Muscle layer of colon (tissue), 2 donors: ENCODE results near the gene APOBEC3C.
"Not testable (repeated sequence)": the region's sequence is repeated elsewhere in the genome, so short reads cannot be mapped to it uniquely, and the experiment has no call there.

Experiments
- H3K27ac ChIP-seq: one replicate; pipeline ENCODE4 v1.7.0; 2013; ENCODE audit warnings: low read depth, mild to moderate bottlenecking, low read length, moderate library complexity
- H3K27me3 ChIP-seq, 2 donors: one replicate each; pipeline ENCODE4 v1.7.0; 2013; ENCODE audit warnings: low read length in 2 of 2, mild to moderate bottlenecking in 2 of 2; ENCODE audit not compliant: insufficient read depth in 2 of 2, control insufficient read depth in 1 of 2
- H3K36me3 ChIP-seq: one replicate; pipeline ENCODE4 v1.7.0; 2013; ENCODE audit warnings: mild to moderate bottlenecking, low read length; ENCODE audit not compliant: insufficient read depth
- H3K4me1 ChIP-seq: one replicate; pipeline ENCODE4 v1.7.0; 2013; ENCODE audit warnings: mild to moderate bottlenecking, low read length; ENCODE audit not compliant: insufficient read depth
- H3K4me3 ChIP-seq, 2 donors: one replicate each; pipeline ENCODE4 v1.7.0; 2013; ENCODE audit warnings: low read length in 2 of 2, low read depth in 1 of 2, mild to moderate bottlenecking in 1 of 2, moderate library complexity in 1 of 2
- H3K9ac ChIP-seq: one replicate; pipeline ENCODE4 v1.7.0; 2013; ENCODE audit warnings: low read length
- H3K9me3 ChIP-seq: one replicate; pipeline ENCODE4 v1.7.0; 2013; ENCODE audit warnings: mild to moderate bottlenecking, low read length
- donor health status: abdominal sarcoma.
- donor health status: Adenocarcinoma of cecum.

The APOBEC3C gene

DNA sequence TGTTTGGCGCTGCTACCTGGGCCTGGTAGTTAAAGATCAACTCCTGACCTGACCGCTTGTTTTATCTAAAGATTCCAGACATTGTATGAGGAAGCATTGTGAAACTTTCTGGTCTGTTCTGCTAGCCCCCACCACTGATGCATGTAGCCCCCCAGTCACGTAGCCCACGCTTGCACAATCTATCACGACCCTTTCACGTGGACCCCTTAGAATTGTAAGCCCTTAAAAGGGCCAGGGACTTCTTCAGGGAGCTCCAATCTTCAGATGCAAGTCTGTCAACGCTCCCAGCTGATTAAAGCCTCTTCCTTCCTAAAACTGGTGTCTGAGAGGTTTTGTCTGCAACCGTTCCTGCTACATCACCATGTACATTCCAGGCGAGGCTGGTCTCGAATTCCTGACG lies 41.6 kb downstream of the APOBEC3C start:
- H3K9me3 ChIP-seq, result no peaks in the 10 kb centered on the region
- H3K27ac ChIP-seq, result no peak overlapping the region
- H3K4me3 ChIP-seq, result no peak overlapping the region
- no peaks in the 10 kb centered on the region for H3K36me3 ChIP-seq
- no peak overlapping the region for H3K9ac ChIP-seq
- no peaks in the 10 kb centered on the region for H3K27me3 ChIP-seq
- H3K4me1 ChIP-seq, result no peaks in the 10 kb centered on the region

DNA sequence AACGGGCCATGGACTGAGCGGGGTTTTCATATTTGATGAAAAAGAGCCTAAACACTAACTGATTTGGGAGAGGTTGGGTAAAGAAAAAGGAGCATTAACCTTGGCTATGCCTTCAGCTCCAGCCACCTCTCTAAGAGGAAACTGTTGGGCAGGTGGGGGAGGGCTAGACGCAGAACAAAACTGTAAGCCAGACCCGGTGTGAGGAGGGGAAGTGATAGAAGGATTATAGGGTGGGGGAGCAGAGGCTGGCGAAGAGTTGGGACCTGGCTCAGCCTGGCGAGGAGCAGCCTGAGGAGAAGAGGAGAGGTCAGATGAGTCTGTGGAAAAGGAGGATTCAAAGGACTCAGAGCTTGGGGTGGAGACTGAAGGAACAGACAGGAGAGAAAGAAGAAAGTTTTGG lies 47.2 kb downstream of the APOBEC3C start:
- not testable (repeated sequence) for H3K36me3 ChIP-seq, H3K27ac ChIP-seq, H3K4me3 ChIP-seq, H3K9ac ChIP-seq, H3K27me3 ChIP-seq, H3K9me3 ChIP-seq, H3K4me1 ChIP-seq

GRCh38 chr22:39061951-39062350 lies 47.9 kb downstream of the APOBEC3C start:
- H3K27me3 ChIP-seq, H3K36me3 ChIP-seq, H3K9me3 ChIP-seq, H3K4me3 ChIP-seq, H3K4me1 ChIP-seq, H3K27ac ChIP-seq, H3K9ac ChIP-seq: not testable (repeated sequence)

DNA sequence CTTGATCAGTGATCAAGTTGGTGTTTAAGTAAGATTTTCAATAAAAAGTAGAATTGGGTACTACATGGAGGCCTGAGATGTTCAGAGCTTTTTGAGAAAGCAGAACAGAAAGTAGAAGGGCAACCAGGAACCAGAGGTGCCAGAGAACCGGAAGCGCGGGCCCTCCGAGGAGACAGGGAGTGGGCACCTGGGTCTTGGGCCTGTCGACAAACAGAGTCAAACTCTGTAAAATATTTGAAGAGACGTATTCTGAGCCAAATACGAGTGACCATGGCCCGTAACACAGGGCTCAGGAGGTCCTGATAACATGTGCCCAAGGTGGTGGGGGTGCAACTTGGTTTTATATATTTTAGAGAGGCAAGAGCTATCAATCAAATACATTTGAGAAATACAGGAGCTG lies 49.8 kb downstream of the APOBEC3C start:
- not testable (repeated sequence) for H3K4me1 ChIP-seq, H3K4me3 ChIP-seq, H3K36me3 ChIP-seq, H3K9me3 ChIP-seq, H3K9ac ChIP-seq, H3K27ac ChIP-seq, H3K27me3 ChIP-seq

- H3K4me1 ChIP-seq, H3K36me3 ChIP-seq, H3K4me3 ChIP-seq, H3K9me3 ChIP-seq, H3K9ac ChIP-seq, H3K27me3 ChIP-seq, H3K27ac ChIP-seq: not testable (repeated sequence)
These were observed 52.6 kb downstream of the APOBEC3C start for GRCh38 chr22:39066442-39067276.

GRCh38 chr22:39068033-39068785 lies 54.2 kb downstream of the APOBEC3C start:
- H3K27ac ChIP-seq, result no peak overlapping the region
- no peaks in the 10 kb centered on the region for H3K36me3 ChIP-seq
- H3K4me1 ChIP-seq, result no peaks in the 10 kb centered on the region
- H3K27me3 ChIP-seq, result no peaks in the 10 kb centered on the region
- H3K4me3 ChIP-seq, result no peak overlapping the region
- no peak overlapping the region for H3K9ac ChIP-seq
- no peaks in the 10 kb centered on the region for H3K9me3 ChIP-seq
